Right ventricle myocardium inferior (tissue), 1 donor: Measurements from ENCODE around the gene ROBO2. TPM values are rescaled to one million over a fixed set of nuclear protein-coding genes. Genes with fewer than 3 reads are reported as not detected.

Experiments
- ATAC-seq: fragments of 200-7000 bp; cut with Tn5 transposase; one replicate; pipeline ENCODE4 v1.9.1; 2020; ENCODE audit warnings: mild to moderate bottlenecking, moderate library complexity
- DNase-seq: peaks from one replicate; pipeline ENCODE4 v3.0.0; 2021; ENCODE audit errors: missing footprints
- intact Hi-C: fragments of 100-400 bp; cut with DNase I; formaldehyde crosslinking; loops from one replicate; pipeline ENCODE4 v1.11.0; 2022
- total RNA-seq: library from RNA; stranded (reverse); fragmentation: NEBNext Ultra II Directional; extraction: Animal tissue kit (Norgen Biotek cat#: 25700); gene quantifications from one replicate; pipeline ENCODE4 v1.2.1, GENCODE V29; 2021
- donor health status: DM: no; HTN: yes; CAD: no; lungs with severe emphysema.

ROBO2 gene
- total RNA-seq, 1 donor from 2014 or later: 0.14 TPM

GRCh38 chr3:77489216-77489615 is 449.3 kb downstream of the ROBO2 start:
- DNase-seq (no peak), ATAC-seq (no peak)
- intact Hi-C loops: no loop called here

DNA sequence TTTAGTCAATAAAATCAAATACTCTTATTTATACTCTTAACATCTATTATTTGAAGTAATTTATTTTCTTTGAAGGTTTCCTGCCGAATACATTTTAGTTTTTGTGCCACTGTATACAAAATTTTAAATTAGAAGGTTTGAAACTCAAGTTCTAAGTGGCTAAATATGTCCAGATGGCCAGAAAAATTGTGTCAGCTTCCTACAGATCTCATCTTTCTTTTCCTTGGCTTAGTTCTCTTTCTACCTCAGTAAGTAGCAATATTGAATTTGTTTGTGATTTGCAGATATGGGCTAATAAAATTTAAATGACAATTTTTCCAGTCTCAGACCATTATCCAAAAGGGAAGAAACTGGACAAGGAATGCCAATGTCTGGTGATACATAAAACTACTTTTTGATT is 452.1 kb downstream of the ROBO2 start:
- no peak for ATAC-seq
- no peak for DNase-seq
- intact Hi-C loops: no loop called here

- DNase-seq: no peak
- no peak for ATAC-seq
Observed at GRCh38 chr3:77500721-77501120, 460.8 kb downstream of the ROBO2 start.

DNA sequence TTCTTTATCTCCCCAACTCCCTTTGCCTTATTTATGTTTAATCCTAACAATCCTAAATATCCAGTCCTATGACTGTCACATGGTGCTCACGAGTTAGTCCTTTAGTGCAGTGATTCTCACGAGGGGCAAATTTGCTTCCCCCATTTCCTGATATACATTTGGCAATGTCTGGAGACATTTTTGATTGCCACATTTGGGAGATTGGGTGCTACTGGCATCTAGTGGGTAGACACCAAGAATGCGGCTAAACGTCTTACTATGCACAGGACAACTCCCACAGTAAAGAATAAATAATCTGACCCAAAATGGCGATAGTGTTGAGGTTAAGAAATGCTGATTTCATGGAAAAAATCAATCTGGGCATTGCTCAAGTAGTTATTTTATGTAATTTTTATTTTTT is 466.5 kb downstream of the ROBO2 start:
- intact Hi-C loops: no loop called here
- DNase-seq (no peak), ATAC-seq (no peak)

More at GRCh38 chr3:77500721-77501120, 460.8 kb downstream of the ROBO2 start:
- intact Hi-C loops: no loop called here

- DNase-seq (no peak), ATAC-seq (no peak)
- intact Hi-C loops: no loop called here
Observed at GRCh38 chr3:77513542-77513941, 473.6 kb downstream of the ROBO2 start.

DNA sequence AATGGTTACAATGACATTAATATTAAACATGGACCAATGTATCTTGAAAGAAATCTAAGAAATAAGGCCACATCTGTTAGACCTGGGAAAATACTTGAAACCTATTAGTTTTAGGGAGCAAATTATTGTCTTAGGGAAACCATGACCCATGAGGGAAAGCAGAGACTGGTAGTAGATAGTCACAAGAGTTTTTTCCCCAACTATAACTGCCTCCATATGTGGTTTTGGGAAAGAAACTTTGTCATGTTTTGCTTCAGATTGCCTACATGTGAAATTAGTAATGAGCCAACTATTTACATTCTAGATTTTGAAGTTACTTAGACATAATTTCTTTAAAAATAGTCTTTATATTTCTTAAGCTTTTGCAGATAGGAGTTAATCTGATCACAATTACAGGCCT is 474.9 kb downstream of the ROBO2 start:
- intact Hi-C loops: no loop called here
- DNase-seq: no peak
- no peak for ATAC-seq

GRCh38 chr3:77524463-77524862 is 484.6 kb downstream of the ROBO2 start:
- ATAC-seq (no peak), DNase-seq (no peak)
- intact Hi-C loops: no loop called here

- ATAC-seq: no peak
- intact Hi-C loops: no loop called here
- DNase-seq: no peak
Observed at GRCh38 chr3:77524946-77525682, 485.2 kb downstream of the ROBO2 start.

DNA sequence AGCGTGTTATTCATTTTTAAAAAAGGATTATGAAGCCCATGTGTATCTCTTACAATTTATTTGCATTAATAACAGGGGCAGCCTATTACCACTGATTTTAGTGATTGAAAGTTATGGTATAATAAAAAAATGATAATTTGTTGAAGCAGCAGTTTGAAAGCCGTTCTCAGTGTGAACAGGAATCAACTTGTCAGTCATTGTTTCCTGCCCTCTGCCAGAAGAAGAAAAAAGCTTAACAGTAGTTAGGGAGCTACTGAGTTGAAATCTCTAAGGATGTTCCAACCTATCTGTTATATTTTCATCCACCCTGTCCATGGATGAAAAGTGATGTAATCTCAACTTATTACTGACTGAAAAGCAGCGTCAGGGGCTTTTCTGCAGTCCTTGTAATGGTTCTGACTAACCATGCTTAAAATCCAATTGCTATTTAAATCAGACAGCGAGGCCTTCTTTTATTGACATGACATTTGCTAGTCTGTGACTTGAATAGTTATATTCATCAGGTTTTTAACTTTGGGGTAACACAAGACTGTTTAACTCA is 486.7 kb downstream of the ROBO2 start:
- no peak for DNase-seq
- no peak for ATAC-seq
- intact Hi-C loops: no loop called here

DNA sequence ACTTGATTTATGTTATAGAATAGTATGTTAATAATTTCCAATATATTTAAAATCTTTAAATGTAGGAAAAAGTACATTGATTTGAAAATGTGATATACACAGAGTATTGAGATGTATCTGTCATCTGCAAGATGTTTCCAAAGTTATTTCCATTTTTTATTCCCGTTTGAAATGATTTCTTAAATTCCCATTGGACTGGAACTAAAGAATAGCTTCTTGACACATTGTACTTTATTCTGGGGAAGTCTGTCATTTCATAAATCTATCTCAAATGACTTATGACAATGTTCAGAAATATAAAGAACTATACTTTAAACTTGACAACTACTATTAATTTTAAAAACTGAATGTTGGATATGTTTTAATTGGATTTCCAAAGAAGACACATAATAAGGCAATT is 489.6 kb downstream of the ROBO2 start:
- DNase-seq (no peak), ATAC-seq (no peak)
- intact Hi-C loops: no loop called here

DNA sequence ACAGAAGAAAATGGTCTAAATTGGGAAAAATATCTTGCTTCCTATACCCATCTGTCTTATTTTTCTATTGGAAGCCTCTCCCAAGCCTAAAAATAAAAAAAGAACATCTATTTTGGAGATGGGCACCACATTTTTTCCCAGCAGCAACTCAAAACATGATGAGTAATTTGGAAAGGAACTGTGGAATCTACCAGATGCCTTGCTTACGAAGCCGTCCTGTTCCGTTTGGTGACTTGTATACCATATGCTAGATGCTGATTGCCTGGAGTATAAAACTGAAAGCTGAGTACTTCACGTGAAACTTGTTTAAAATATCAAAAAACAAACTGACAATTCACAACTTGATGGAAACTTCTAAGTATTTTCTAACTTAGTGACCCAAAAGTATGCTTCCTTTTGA is 491.0 kb downstream of the ROBO2 start:
- intact Hi-C loops: no loop called here
- DNase-seq (no peak), ATAC-seq (no peak)

GRCh38 chr3:77535116-77535515 is 495.2 kb downstream of the ROBO2 start:
- intact Hi-C loops: no loop called here
- no peak for ATAC-seq
- no peak for DNase-seq

DNA sequence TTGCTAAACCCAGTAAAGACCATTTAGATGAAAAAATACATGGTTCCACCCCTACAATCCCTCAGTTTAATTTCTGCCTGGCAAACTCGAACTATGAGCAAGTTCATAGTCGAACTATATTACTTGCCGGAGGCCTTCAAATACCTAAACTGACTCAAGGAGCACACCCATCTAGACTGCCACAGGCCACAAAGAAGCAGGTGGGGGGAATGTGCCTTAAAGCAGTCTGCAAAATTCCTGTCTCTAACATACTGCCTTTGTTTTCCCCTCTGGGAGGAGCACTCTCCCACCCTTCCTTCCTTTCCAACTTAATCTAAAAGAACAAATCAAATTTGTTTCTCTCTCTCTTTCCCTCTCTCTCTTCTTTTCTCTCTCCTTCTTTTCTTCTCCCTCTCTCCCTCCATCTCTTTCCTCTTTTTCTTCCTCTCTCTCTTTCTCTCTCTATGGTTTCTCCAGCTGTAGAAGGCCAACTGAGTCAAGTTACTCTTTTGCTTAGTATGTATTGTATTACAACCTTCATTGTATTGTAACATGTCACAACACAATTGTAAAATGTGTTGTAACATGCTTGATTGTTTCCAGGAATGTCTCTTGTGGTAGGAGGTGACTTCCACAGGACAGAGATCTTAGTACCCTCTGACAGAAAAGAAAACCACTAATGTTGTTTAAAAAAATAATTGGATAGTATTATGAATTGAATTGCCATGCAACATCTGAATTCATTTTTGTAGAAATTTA is 496.3 kb downstream of the ROBO2 start:
- ATAC-seq (no peak), DNase-seq (no peak)
- intact Hi-C loops: no loop called here

DNA sequence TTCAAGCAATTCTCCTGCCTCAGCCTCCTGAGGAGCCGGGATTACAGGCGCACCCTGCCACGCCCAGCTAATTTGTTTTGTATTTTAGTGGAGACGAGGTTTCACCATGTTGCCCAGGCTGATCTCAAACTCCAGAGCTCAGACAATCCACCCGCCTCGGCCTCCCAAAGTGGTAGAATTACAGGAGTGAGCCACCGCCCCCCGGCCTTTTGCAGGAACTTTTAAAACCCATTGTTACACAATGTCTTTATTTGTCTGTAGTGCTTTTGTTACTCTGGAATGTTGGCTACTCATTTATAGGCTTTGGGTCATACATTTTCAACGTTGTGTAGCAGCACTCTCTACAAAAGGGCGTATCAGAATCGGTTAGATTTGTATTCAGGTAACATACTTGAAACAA is 499.1 kb downstream of the ROBO2 start:
- intact Hi-C loops: no loop called here
- ATAC-seq (no peak), DNase-seq (no peak)

DNA sequence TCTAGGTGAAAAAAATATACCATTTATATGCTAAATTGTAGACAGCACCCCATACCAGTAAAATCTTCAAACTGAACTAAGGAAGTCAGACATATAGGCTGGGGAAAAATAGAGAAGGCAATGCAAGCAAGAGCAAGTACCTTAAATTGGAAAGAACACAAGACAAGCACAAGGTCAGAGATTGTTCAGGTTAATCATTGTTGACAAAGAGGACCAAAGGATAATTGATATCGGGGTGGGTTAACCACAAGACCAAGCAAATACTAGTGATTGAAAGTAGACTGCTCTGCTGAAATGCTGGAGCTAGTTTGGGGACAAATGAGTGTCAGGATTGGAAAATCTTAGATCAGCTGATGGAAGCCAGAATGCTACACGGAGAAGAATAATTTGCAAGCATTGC is 499.8 kb downstream of the ROBO2 start:
- no peak for ATAC-seq
- DNase-seq: no peak
- intact Hi-C loops: no loop called here

DNA sequence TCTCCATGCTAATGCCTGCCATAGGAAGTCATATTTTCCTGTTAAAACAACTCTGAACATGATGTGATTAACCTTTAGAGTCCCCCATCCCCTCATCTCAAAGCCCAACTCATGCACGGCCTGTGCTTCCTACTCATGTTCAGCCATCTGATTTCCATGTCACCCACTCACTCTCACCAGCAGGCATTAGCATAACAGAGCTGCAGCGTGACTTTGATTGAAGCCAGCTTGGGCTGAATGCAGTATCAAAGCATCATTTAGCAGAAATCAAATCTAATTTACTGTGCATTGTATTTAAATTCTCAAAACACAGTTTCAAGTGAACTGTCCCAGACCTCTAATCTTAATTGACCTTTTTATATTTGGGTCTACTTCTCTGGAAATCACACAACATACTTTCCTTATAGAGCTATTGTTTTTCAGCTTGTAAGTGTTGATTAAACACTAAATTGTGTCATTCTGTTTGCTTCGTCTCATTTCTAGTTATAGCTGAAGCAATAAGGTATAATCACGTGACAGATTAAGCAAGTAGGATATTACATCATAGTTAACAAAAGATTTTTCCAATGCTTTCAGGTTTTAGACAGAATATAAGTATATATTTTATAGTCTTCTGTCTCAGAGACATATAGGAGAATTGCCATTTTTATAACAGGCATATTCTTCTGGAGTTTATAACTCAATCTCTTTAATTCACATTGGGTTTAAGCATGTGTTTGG is 501.5 kb downstream of the ROBO2 start:
- ATAC-seq: no peak
- intact Hi-C loops: no loop called here
- no peak for DNase-seq

DNA sequence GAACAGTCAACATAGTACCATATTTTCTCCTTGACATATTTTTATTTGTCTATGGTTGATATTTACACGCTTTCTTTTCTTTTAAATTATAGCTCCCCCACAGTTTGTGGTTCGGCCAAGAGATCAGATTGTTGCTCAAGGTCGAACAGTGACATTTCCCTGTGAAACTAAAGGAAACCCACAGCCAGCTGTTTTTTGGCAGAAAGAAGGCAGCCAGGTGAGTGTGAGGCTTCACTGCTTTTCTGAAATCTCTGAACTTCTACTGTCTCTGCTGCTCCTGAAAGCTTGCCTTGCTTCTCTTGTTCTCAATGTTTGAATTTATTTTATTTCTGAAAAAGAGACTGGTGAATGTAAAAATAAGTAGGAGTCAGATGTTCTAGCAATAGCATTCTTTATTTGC is 506.3 kb downstream of the ROBO2 start:
- intact Hi-C loops: no loop called here
- DNase-seq: no peak

GRCh38 chr3:77549034-77549433 is 509.1 kb downstream of the ROBO2 start:
- intact Hi-C loops: no loop called here
- no peak for DNase-seq
- no peak for ATAC-seq

More for the DNA sequence above, 506.3 kb downstream of the ROBO2 start:
- ATAC-seq: no peak

DNA sequence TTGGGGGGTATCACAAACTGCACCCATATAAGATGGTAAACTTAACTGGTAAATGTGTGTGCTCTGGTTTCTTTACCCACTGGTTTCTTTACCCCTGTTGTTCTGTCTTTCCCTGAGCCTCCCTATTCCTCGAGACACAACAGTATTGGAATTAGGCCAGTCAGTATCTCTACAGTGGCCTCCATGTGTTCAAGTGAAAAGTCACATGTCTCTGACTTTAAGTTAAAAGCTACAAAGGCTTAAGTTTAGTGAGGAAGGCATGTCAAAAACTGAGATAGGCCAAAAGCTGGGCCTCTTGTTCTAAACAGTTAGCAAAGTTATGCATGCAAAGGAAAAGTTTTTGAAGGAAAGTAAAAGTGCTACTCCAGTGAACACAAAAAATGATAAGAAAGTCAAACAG is 513.3 kb downstream of the ROBO2 start:
- DNase-seq: no peak
- intact Hi-C loops: no loop called here
- no peak for ATAC-seq

DNA sequence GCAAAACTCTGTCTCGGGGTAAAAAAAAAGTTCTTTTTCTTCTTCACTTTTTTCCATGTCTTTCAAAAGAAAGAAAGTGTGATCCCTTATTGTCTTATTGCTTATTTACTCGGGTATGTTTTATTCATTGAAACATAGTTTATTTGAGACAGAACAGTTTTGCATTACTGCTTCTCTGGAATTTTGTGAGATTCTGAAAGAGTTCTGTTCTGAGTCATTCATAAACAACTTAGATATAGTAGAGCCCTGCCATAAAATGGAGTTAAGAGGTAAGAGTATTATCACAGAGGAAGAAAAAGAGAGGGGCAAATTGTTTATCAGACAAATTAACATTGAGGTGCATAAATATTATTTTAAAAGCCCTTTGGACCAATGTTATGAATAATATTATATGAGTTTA is 522.2 kb downstream of the ROBO2 start:
- ATAC-seq (no peak), DNase-seq (no peak)
- intact Hi-C loops: no loop called here
